GM12873 (cell line): Measurements from ENCODE around the gene PCSK5.

Experiments
- TF ChIP-seq, protein P1 (sequence below): IDR thresholded peaks from 2 replicates; pipeline ENCODE4 v1.5.1; 2012; ENCODE audit warnings: low read depth, mild to moderate bottlenecking, moderate library complexity, low read length, control low read depth; ENCODE audit not compliant: insufficient read depth; ENCODE audit errors: missing control alignments

The PCSK5 gene

DNA sequence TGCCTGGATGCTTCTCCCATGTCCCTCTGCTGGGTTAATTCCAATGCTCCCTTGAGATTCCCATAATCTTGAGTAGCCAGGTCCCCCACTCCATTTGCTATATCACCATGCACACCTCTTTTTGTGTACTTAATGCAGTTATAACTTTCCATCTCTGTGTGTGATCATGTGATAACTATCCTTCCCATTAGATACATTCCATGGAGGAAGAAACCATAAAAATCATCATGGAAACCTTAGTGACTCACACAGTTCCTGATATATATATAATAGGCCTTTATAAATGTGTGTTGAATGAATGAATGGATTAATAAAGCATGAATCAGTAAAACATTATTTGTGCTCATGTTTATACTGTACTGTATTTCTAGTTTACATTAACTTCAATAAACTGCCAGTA lies 104.6 kb downstream of the PCSK5 start:
- TF ChIP-seq, protein P1, sequence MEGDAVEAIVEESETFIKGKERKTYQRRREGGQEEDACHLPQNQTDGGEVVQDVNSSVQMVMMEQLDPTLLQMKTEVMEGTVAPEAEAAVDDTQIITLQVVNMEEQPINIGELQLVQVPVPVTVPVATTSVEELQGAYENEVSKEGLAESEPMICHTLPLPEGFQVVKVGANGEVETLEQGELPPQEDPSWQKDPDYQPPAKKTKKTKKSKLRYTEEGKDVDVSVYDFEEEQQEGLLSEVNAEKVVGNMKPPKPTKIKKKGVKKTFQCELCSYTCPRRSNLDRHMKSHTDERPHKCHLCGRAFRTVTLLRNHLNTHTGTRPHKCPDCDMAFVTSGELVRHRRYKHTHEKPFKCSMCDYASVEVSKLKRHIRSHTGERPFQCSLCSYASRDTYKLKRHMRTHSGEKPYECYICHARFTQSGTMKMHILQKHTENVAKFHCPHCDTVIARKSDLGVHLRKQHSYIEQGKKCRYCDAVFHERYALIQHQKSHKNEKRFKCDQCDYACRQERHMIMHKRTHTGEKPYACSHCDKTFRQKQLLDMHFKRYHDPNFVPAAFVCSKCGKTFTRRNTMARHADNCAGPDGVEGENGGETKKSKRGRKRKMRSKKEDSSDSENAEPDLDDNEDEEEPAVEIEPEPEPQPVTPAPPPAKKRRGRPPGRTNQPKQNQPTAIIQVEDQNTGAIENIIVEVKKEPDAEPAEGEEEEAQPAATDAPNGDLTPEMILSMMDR, result no peak

DNA sequence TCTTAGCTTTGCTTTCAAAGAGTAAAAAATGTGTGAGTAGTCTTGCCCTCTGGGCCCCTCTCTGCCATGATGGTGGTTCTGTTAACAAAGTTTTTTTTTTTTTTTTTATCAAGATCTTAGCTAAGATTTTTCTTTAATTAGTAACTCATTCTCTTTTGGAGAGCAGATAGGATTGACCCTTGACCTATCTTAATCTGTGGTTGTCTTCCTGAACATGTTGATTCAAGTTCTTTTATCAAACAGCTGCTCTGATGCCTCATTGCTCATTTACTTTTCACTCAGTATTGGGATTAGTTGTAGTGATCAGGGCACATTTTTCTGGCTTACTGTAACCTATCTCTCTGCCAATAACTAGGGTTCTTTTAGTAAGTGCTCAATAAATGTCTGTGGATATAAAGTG lies 106.3 kb downstream of the PCSK5 start:
- TF ChIP-seq, protein P1, result no peak

DNA sequence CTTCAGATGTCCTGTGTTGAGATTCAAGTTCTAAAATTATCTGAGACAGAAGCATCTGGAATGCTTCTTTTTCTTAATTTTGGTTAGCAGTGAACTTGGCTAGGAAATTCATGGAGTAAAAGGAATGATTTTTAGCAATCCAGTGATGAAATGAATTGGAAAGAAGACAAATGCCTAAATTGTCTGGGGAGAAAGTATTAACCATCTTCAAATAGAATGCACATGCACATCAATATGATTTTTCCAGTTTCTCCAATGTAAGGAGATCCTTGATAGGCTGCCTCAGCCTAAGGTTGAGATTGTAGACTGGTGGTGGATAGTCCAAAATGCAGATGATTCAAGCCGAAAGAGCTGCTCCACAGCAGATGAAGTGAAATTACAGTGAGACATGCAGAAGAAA lies 106.7 kb downstream of the PCSK5 start:
- TF ChIP-seq, protein P1, result no peak

DNA sequence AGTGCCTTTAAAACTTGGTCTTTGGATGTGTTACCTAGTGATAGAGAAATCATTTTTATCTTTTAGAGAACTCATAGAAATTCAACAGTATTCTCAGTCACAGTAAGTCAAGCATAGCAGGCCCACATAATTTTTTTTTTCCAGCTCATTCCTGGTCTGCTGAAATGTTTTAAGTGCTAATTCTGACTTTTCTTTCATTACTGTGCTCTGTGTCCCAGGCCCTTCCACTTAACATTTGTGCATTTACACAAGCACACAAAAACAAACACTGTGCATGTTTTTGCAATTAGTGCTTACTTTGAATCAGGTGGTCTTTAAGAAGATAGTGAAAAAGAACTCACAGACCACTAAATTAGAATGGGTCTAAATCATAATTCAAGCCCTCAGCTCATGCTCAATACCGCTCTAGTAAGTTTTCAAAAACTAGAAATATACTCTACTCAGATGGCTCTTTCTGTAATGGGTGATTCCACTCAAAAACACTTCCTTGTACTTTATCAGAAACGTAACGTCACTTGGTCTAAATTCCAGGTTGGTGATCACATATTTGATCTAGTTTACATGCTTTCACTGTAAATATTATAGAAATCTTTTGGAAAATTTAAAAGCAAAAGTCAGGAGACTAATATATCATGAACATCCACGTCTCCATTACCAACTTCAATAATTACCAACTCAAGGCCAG lies 107.8 kb downstream of the PCSK5 start:
- TF ChIP-seq, protein P1, result no peak

DNA sequence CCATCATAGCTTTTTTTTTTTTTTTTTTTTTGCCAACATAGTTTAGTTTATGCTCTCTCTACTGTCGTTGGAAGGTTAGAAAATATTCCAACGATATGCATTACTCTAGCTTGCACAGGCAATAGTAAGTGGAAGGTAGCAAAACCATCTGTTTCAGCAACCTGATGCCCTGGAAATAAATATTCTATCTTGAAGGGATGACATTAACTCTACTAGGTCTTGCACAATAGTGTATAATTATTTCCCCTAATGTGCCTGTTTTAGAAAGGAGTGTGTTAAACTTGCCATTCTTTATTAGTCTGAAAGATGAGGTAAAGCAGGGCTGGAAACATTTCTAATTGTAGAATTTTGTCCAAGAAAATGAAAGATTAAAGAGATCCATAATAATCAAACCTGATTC lies 111.0 kb downstream of the PCSK5 start:
- TF ChIP-seq, protein P1, result no peak

DNA sequence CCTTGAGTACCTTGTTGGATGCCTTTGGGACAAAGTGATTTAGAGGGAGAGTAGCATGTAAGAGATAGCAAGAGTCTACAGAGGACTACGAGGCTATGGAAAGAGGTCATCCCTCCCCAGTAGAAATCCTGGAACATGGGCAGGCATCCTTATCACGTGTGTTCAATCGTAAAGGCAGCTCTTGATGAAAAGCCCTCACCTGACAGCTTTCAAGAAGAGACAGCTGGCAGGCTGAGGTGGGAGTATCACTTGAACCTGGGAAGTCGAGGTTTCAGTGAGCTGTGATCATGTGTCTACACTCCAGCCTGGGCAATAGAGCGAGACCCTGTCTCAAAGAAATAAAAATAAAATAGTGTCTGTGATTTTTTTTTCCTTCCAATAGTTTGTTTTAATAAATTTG lies 112.6 kb downstream of the PCSK5 start:
- TF ChIP-seq, protein P1, result no peak

DNA sequence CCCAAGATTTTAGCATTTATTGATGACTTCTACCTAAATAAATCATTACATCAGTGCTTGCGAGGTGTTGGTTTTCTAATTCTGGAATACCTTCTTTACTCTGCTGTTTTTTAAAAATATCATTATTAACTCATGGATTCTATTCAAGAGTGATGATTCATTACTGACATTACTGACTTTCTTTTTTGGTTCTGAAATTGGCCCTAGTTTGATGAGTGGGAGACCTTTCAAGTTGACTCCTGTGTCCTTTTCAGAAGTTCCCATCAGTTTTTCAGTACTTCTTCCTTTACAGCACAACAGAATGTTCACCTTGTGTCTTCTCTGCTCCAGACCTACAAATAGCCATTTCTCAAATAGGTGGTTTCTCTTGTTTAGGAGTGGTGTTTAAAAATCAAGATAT lies 114.1 kb downstream of the PCSK5 start:
- TF ChIP-seq, protein P1, result no peak
